Measurements from ENCODE around the gene PLCG2.

- TF ChIP-seq, protein P1, sequence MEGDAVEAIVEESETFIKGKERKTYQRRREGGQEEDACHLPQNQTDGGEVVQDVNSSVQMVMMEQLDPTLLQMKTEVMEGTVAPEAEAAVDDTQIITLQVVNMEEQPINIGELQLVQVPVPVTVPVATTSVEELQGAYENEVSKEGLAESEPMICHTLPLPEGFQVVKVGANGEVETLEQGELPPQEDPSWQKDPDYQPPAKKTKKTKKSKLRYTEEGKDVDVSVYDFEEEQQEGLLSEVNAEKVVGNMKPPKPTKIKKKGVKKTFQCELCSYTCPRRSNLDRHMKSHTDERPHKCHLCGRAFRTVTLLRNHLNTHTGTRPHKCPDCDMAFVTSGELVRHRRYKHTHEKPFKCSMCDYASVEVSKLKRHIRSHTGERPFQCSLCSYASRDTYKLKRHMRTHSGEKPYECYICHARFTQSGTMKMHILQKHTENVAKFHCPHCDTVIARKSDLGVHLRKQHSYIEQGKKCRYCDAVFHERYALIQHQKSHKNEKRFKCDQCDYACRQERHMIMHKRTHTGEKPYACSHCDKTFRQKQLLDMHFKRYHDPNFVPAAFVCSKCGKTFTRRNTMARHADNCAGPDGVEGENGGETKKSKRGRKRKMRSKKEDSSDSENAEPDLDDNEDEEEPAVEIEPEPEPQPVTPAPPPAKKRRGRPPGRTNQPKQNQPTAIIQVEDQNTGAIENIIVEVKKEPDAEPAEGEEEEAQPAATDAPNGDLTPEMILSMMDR (IDR thresholded peaks at IDR 0.05; ENCODE audit: poor library complexity), result no peak
- TF ChIP-seq EZH2 (IDR thresholded peaks at IDR 0.05; ENCODE audit: borderline replicate concordance), result no peak
Observed at GRCh38 chr16:81733295-81733694, 45.8 kb upstream of the PLCG2 start.
